ENCODE results near the gene HIC1. TPM values are rescaled to one million over a fixed set of nuclear protein-coding genes. Genes with fewer than 3 reads are reported as not detected.

HIC1 gene
- total and polyA plus RNA-seq, 2 of the 4 experiments (the other 2 are of a cell fraction): 10.4 to 23.0 TPM

DNA sequence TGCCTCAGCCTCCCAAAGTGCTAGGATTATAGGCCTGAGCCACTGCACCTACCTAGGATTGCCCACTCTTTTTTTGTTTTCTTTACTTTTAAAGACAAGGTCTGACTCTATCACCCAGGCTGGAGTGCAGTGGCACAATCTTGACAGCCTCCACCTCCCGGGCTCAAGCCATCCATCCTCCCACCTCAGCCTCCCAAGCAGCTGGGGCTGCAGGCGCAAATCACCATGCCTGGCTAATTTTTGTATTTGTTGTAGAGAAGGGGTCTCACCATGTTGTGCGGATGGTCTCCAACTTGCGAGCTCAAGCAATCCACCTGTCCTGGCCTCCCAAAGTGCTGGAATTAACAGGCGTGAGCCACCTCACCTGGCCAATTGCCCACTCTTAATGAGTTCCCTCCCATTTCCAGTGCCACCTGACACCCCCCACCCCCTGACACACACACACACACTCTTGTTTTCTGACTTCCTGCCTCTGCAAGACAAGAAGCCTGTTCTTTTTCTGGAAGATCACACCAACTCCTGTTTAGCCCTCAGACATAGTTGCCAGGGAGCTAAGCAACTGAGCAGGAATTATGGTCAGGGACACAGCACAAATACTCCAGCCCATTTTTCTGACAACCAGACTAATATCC is 10.5 kb upstream of the HIC1 start:
- intact Hi-C loops (cut with micrococcal nuclease) (loop anchor here (5.0 kb wide), 1 partner anchor 327 kb away; no protein-coding TSS in a partner anchor), dilution Hi-C loops (cut with HindIII; ENCODE audit: low sequenced_read_pairs, unreplicated experiment) (no loop called here), in situ Hi-C loops (cut with MboI; ENCODE audit: low sequenced_read_pairs) (loop anchor here (25.0 kb wide), 1 partner anchor 332 kb away; the partner anchor contains the start of genes TLCD2 and WDR81)
- peaks cover 22% of the 10 kb centered on the region for H3K9me1 ChIP-seq (ENCODE audit: insufficient read depth, low read length)
- no peak overlapping the region for H3K18ac ChIP-seq (ENCODE audit: low read depth, low read length)
- no peak overlapping the region for H3K4me2 ChIP-seq (ENCODE audit: low read depth, low read length)
- H4K5ac ChIP-seq (ENCODE audit: low read depth, low read length): no peak overlapping the region
- peaks cover 11% of the 10 kb centered on the region; the same call in 1 of the 2 replicates for H4K20me1 ChIP-seq (ENCODE audit: insufficient read depth, low read length)
- no peak overlapping the region for H2BK20ac ChIP-seq (ENCODE audit: low read depth, low read length)
- TF ChIP-seq POLR2A (IDR thresholded peaks at IDR 0.05; ENCODE audit: low read depth, low read length) (no peak), CEBPB (IDR thresholded peaks at IDR 0.05; ENCODE audit: low read depth, low read length) (no peak), FOS (IDR thresholded peaks at IDR 0.05; ENCODE audit: low read depth, low read length) (no peak), MAZ (IDR thresholded peaks at IDR 0.05; ENCODE audit: borderline replicate concordance, low read depth, low read length) (no peak), NFE2L2 (IDR thresholded peaks at IDR 0.05; ENCODE audit: low read depth, low read length) (no peak), RCOR1 (IDR thresholded peaks at IDR 0.05; ENCODE audit: insufficient replicate concordance, low read length) (no peak), CHD1 (IDR thresholded peaks at IDR 0.05; ENCODE audit: low read depth, low read length) (no peak)
- TF ChIP-seq, protein P1, sequence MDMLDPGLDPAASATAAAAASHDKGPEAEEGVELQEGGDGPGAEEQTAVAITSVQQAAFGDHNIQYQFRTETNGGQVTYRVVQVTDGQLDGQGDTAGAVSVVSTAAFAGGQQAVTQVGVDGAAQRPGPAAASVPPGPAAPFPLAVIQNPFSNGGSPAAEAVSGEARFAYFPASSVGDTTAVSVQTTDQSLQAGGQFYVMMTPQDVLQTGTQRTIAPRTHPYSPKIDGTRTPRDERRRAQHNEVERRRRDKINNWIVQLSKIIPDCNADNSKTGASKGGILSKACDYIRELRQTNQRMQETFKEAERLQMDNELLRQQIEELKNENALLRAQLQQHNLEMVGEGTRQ (IDR thresholded peaks at IDR 0.05; ENCODE audit: low read depth, low read length): no peak
- no peak overlapping the region; the same call in 1 of the 2 replicates for H3K14ac ChIP-seq (replicated peaks; ENCODE audit: low read depth, low read length)
- no peak overlapping the region for H3K27ac ChIP-seq (ENCODE audit: insufficient read depth, low read length)
- ATAC-seq (ENCODE audit: low read depth): no peak
- peak overlapping the region; percentile 3 for H2BK5ac ChIP-seq (ENCODE audit: low read depth, low read length, poor library complexity, severe bottlenecking)
- BruUV-seq (replicated peaks): no TSS peak
- H3K79me1 ChIP-seq (ENCODE audit: low read depth in 1 of 2, low read length in 2 of 2): peaks cover 22 to 43% of the 10 kb centered on the region in 2 experiments
- ChIA-PET CTCF (no interaction called here), POLR2A (ENCODE audit: unreplicated experiment) (interaction anchor here (0.7 kb wide), 1 partner anchor 122 kb away, joined by 6 read pairs; no protein-coding TSS in a partner anchor)
- H2BK15ac ChIP-seq (ENCODE audit: low read depth, low read length): 0 out of 3 replicates have a peak overlapping the region, but pooled peaks have one; percentile 28
- DNase-seq: no peak
- H3K9ac ChIP-seq (ENCODE audit: low read depth, low read length): no peak overlapping the region
- no peak overlapping the region for H3K4me3 ChIP-seq (ENCODE audit: insufficient read depth, low read depth, low read length)
- no peaks in the 10 kb centered on the region for H3K27me3 ChIP-seq (ENCODE audit: control insufficient read depth, insufficient read depth, low read length)
- no peak overlapping the region for H3K56ac ChIP-seq (ENCODE audit: extremely low read depth, insufficient read depth, low read length)
- H3K4ac ChIP-seq (ENCODE audit: low read depth, low read length): no peak overlapping the region
- 84% methylated on average over 2 of the region's 5 CpGs; no CpG with 5 or more reads in 1 of the 2 experiments for WGBS, 2 experiments (ENCODE audit: extremely low coverage in 2 of 2, insufficient read length in 1 of 2)
- peaks cover 22% of the 10 kb centered on the region for H3K36me3 ChIP-seq (ENCODE audit: control insufficient read depth, insufficient read depth, low read length)
- H3K4me1 ChIP-seq (ENCODE audit: control insufficient read depth, insufficient read depth, low read length): peaks cover 28% of the 10 kb centered on the region
- H3K9me3 ChIP-seq (ENCODE audit: control insufficient read depth, insufficient read depth, low read length): no peaks in the 10 kb centered on the region
- no peak overlapping the region for H3K23ac ChIP-seq (ENCODE audit: low read depth, low read length)
- no peak overlapping the region for H2AK9ac ChIP-seq (replicated peaks; ENCODE audit: low read depth, low read length, poor library complexity)
- no peak overlapping the region for H2AK5ac ChIP-seq (ENCODE audit: low read depth, low read length)
- H2BK120ac ChIP-seq (ENCODE audit: low read depth, low read length): no peak overlapping the region
- H4K8ac ChIP-seq (ENCODE audit: low read depth in 2 of 2, low read length in 2 of 2): peak overlapping the region in 1 of 2 experiments; percentile 32; a peak in 1 of 4 replicates
- H2AFZ ChIP-seq (replicated peaks; ENCODE audit: low read length, poor library complexity): no peak overlapping the region
- H4K91ac ChIP-seq (ENCODE audit: insufficient read depth, low read depth, low read length): no peak overlapping the region
